ENCODE results near the gene DDX39A. TPM values are rescaled to one million over a fixed set of nuclear protein-coding genes. Genes with fewer than 3 reads are reported as not detected.

The DDX39A gene
- total and polyA plus RNA-seq, 2 donors (not counting 1 experiment from before 2014, with no cell fraction given) = 178 to 393 TPM

DNA sequence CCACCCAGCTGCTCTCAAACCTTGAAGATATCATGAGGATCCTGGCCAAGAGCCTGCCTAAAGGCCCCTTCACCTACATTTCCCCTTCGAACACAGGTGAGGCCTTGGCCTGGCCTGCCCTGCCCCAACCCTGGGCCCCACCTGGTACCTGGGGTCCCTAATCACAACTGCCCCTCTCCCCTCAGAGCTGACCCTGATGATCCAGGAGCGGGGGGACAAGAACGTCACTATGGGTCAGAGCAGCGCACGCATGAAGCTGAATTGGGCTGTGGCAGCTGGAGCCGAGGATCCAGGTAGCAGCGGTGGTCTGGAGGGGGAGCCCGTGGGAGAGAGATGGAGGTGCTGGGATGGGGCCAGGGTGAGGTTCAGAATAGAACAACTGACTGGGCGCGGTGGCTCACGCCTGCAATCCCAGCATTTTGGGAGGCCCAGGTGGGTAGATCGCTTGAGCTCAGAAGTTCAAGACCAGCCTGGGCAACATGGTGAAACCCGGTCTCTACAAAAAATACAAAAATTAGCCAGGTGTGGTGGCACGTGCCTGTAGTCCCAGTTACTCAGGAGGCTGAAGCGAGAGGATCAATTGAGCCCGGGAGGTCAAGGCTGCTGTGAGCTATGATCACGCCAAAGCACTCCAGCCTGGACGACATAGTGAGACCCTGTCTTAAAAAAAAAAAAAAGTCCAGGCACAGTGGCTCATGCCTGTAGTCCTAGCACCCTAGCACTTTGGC, 17.5 kb downstream of the DDX39A start:
- TF ChIP-seq, protein P1, sequence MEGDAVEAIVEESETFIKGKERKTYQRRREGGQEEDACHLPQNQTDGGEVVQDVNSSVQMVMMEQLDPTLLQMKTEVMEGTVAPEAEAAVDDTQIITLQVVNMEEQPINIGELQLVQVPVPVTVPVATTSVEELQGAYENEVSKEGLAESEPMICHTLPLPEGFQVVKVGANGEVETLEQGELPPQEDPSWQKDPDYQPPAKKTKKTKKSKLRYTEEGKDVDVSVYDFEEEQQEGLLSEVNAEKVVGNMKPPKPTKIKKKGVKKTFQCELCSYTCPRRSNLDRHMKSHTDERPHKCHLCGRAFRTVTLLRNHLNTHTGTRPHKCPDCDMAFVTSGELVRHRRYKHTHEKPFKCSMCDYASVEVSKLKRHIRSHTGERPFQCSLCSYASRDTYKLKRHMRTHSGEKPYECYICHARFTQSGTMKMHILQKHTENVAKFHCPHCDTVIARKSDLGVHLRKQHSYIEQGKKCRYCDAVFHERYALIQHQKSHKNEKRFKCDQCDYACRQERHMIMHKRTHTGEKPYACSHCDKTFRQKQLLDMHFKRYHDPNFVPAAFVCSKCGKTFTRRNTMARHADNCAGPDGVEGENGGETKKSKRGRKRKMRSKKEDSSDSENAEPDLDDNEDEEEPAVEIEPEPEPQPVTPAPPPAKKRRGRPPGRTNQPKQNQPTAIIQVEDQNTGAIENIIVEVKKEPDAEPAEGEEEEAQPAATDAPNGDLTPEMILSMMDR (IDR thresholded peaks at IDR 0.05) = no peak
- TF ChIP-seq EZH2 (IDR thresholded peaks at IDR 0.05; ENCODE audit: borderline replicate concordance, insufficient read depth, low read depth, low read length, poor library complexity, severe bottlenecking) = no peak
- no peak overlapping the region for H2AFZ ChIP-seq (ENCODE audit: insufficient read depth, low read depth, low read length, poor library complexity, severe bottlenecking)
- DNase-seq = peak; percentile 42
- ChIA-PET POLR2A (interaction anchor here (0.6 to 2.9 kb wide), 7 partner anchors 17 to 39 kb away, joined by 3 to 13 read pairs (median 7); no protein-coding TSS in a partner anchor), CTCF (interaction anchor here (0.6 to 8.9 kb wide), 8 partner anchors 21 to 325 kb away, joined by 3 to 213 read pairs (median 3); no protein-coding TSS in a partner anchor)
- H4K20me1 ChIP-seq (ENCODE audit: control insufficient read depth, insufficient read depth, low read length, poor library complexity, severe bottlenecking) = peaks cover 4% of the 10 kb centered on the region
- no peaks in the 10 kb centered on the region for H3K27me3 Mint-ChIP-seq
- no peaks in the 10 kb centered on the region for H3K27me3 ChIP-seq (replicated peaks in 1 of 4; ENCODE audit: control extremely low read depth in 1 of 4, control insufficient read depth in 3 of 4, insufficient read depth in 4 of 4, low read length in 3 of 4)
- H3K27ac Mint-ChIP-seq = peak overlapping the region; percentile 90
- H3K9me3 Mint-ChIP-seq (ENCODE audit: insufficient read depth) = no peaks in the 10 kb centered on the region
- peaks cover 4 to 54% of the 10 kb centered on the region in 2 experiments for H3K36me3 ChIP-seq (replicated peaks in 1 of 2; ENCODE audit: control extremely low read depth in 1 of 2, control insufficient read depth in 1 of 2, extremely low read depth in 1 of 2, insufficient read depth in 2 of 2, low read length in 1 of 2)
- no peak overlapping the region for H3K4me3 ChIP-seq (ENCODE audit: control extremely low read depth in 1 of 5, extremely low read depth in 1 of 5, insufficient read depth in 1 of 5, low read depth in 2 of 5, low read length in 4 of 5)
- peaks cover 27% of the 10 kb centered on the region for H3K4me1 Mint-ChIP-seq
- peaks cover 7 to 38% of the 10 kb centered on the region in 2 donors for H3K4me1 ChIP-seq (ENCODE audit: control insufficient read depth in 2 of 2, insufficient read depth in 2 of 2, low read length in 2 of 2)
- H3K79me2 ChIP-seq (ENCODE audit: control insufficient read depth, insufficient read depth, low read length) = no peaks in the 10 kb centered on the region
- H3K4me2 ChIP-seq (replicated peaks; ENCODE audit: low read depth, low read length, poor library complexity, severe bottlenecking) = peak overlapping the region; percentile 41
- H3K9ac ChIP-seq (ENCODE audit: low read length) = no peak overlapping the region
- intact Hi-C loops (cut with micrococcal nuclease) = no loop called here
- peak overlapping the region; percentile 44 for H3K4me3 Mint-ChIP-seq
- WGBS (ENCODE audit: insufficient coverage) = 97% methylated on average over 18 of the region's 18 CpGs
- peaks cover 0 to 11% (median 0%) of the 10 kb centered on the region in 3 donors for H3K9me3 ChIP-seq (ENCODE audit: control extremely low read depth in 1 of 3, control insufficient read depth in 2 of 3, insufficient read depth in 1 of 3, low read length in 2 of 3)
- H3K27ac ChIP-seq (ENCODE audit: low read length in 2 of 2) = peak overlapping the region; percentile 75 to 81
- no peak for ATAC-seq (ENCODE audit: low read depth)

DNA sequence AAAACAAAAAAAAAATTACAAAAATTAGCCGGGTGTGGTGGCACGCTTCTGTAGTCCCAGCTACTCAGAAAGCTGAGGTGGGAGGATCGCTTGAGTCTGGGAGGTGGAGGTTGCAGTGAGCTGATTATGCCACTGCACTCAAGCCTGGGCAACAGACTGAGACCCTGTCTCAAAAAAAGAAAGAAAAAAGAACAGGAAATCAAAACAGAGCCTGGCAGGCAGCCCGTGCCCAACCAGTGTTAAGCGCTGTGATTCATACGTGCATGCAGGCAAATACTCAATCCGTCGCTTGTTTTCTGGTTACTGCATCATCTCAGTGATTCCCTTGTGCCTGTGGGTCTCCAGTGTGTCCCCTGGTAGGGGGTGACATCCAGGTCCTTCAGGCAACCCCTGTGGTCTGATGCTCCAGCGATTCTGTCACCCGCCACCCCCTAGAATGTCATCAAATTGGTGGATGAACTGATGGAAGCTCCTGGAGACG, 18.1 kb downstream of the DDX39A start:
- CTCF ChIA-PET = interaction anchor here (0.6 to 8.9 kb wide), 5 partner anchors 21 to 51 kb away, joined by 3 to 213 read pairs (median 5); no protein-coding TSS in a partner anchor
- Histone ChIP-seq H3K9ac (ENCODE audit: low read length) (no peak overlapping the region), H3K36me3 (replicated peaks in 1 of 2; ENCODE audit: control extremely low read depth in 1 of 2, control insufficient read depth in 1 of 2, extremely low read depth in 1 of 2, insufficient read depth in 2 of 2, low read length in 1 of 2) (peaks cover 4 to 56% of the 10 kb centered on the region in 2 experiments), H3K9me3 (ENCODE audit: control extremely low read depth in 1 of 3, control insufficient read depth in 2 of 3, insufficient read depth in 1 of 3, low read length in 2 of 3) (peaks cover 0 to 10% (median 0%) of the 10 kb centered on the region in 3 donors), H3K79me2 (ENCODE audit: control insufficient read depth, insufficient read depth, low read length) (no peaks in the 10 kb centered on the region), H3K4me1 (ENCODE audit: control insufficient read depth in 2 of 2, insufficient read depth in 2 of 2, low read length in 2 of 2) (peaks cover 7 to 32% of the 10 kb centered on the region in 2 donors), H3K27ac (ENCODE audit: low read length in 2 of 2) (peak overlapping the region; percentile 75 to 81), H2AFZ (ENCODE audit: insufficient read depth, low read depth, low read length, poor library complexity, severe bottlenecking) (no peak overlapping the region), H3K27me3 (replicated peaks in 1 of 4; ENCODE audit: control extremely low read depth in 1 of 4, control insufficient read depth in 3 of 4, insufficient read depth in 4 of 4, low read length in 3 of 4) (no peaks in the 10 kb centered on the region), H3K4me2 (replicated peaks; ENCODE audit: low read depth, low read length, poor library complexity, severe bottlenecking) (peak overlapping the region; percentile 41), H4K20me1 (ENCODE audit: control insufficient read depth, insufficient read depth, low read length, poor library complexity, severe bottlenecking) (peaks cover under 1% of the 10 kb centered on the region), H3K4me3 (ENCODE audit: control extremely low read depth in 1 of 5, extremely low read depth in 1 of 5, insufficient read depth in 1 of 5, low read depth in 2 of 5, low read length in 4 of 5) (no peak overlapping the region)
- Mint-ChIP-seq H3K9me3 (ENCODE audit: insufficient read depth) (no peaks in the 10 kb centered on the region), H3K27ac (peak overlapping the region; percentile 90), H3K27me3 (no peaks in the 10 kb centered on the region), H3K4me3 (peak overlapping the region; percentile 44), H3K4me1 (peaks cover 23% of the 10 kb centered on the region)
- TF ChIP-seq, protein P1 (IDR thresholded peaks at IDR 0.05) = no peak
- TF ChIP-seq EZH2 (IDR thresholded peaks at IDR 0.05; ENCODE audit: borderline replicate concordance, insufficient read depth, low read depth, low read length, poor library complexity, severe bottlenecking) = no peak
- WGBS (ENCODE audit: insufficient coverage) = 55% methylated on average over 9 of the region's 11 CpGs
- POLR2A ChIA-PET = interaction anchor here (0.6 to 2.9 kb wide), 7 partner anchors 16 to 39 kb away, joined by 3 to 13 read pairs (median 3); no protein-coding TSS in a partner anchor
- peak; percentile 65 for ATAC-seq (ENCODE audit: low read depth)
- intact Hi-C loops (cut with micrococcal nuclease) = no loop called here
- DNase-seq = peak; percentile 77
